ENCODE data around the gene MYO1A. TPM values are rescaled to one million over a fixed set of nuclear protein-coding genes. Genes with fewer than 3 reads are reported as not detected.
"Not testable (repeated sequence)": the region's sequence is repeated elsewhere in the genome, so short reads cannot be mapped to it uniquely, and the experiment has no call there.

MYO1A gene
- total RNA-seq, 1 experiment from 2014 or later = 3.8 TPM

DNA sequence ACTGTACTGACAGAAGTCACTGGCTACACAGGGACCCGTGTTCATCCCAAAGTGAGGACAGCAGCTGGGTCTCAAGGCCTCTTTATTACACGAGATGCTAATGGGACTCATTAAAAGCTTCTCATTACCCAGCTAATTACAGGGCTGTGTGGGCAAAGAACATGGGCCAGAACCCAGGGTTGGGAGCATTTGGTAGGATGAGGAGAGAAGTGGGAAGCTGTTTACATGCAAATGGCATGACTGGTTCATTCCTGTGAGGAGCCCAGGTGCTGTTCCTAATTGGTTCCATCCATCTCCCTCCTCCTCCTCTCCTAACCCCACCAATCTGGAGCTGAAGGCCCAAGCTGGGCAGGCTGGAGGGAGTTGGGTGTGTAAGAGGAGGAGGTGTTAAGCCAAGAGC is 24.7 kb downstream of the MYO1A start:
- H3K9me3 ChIP-seq (ENCODE audit: low read length) = no peaks in the 10 kb centered on the region
- no peak overlapping the region for H3K27ac ChIP-seq (ENCODE audit: low read length)
- no peak overlapping the region for H3K4me2 ChIP-seq (ENCODE audit: low read depth, low read length, poor library complexity, severe bottlenecking)
- no peak overlapping the region for H2AFZ ChIP-seq (ENCODE audit: low read length)
- no peaks in the 10 kb centered on the region for H3K79me2 ChIP-seq (ENCODE audit: low read length)
- H3K4me1 ChIP-seq (ENCODE audit: low read length) = no peaks in the 10 kb centered on the region
- DNase-seq = no peak
- no peak overlapping the region for H3K9ac ChIP-seq (ENCODE audit: low read length)
- no peak overlapping the region for H3K4me3 ChIP-seq (ENCODE audit: low read length)
- no peaks in the 10 kb centered on the region for H3K9me2 ChIP-seq (replicated peaks; ENCODE audit: insufficient read depth, low read length)
- no peaks in the 10 kb centered on the region for H3K27me3 ChIP-seq (ENCODE audit: low read length)
- no peaks in the 10 kb centered on the region for H3K36me3 ChIP-seq (ENCODE audit: insufficient read depth, low read length)
- H4K20me1 ChIP-seq (ENCODE audit: insufficient read depth, low read depth, low read length) = no peaks in the 10 kb centered on the region

GRCh38 chr12:57022324-57022723 is 27.6 kb downstream of the MYO1A start:
- DNase-seq; H3K79me2 ChIP-seq (ENCODE audit: low read length); H3K4me1 ChIP-seq (ENCODE audit: low read length); H4K20me1 ChIP-seq (ENCODE audit: insufficient read depth, low read depth, low read length); H2AFZ ChIP-seq (ENCODE audit: low read length); H3K27ac ChIP-seq (ENCODE audit: low read length); H3K36me3 ChIP-seq (ENCODE audit: insufficient read depth, low read length); H3K9me2 ChIP-seq (replicated peaks; ENCODE audit: insufficient read depth, low read length); H3K4me2 ChIP-seq (ENCODE audit: low read depth, low read length, poor library complexity, severe bottlenecking); H3K9me3 ChIP-seq (ENCODE audit: low read length); H3K27me3 ChIP-seq (ENCODE audit: low read length); H3K4me3 ChIP-seq (ENCODE audit: low read length); H3K9ac ChIP-seq (ENCODE audit: low read length): not testable (repeated sequence)

DNA sequence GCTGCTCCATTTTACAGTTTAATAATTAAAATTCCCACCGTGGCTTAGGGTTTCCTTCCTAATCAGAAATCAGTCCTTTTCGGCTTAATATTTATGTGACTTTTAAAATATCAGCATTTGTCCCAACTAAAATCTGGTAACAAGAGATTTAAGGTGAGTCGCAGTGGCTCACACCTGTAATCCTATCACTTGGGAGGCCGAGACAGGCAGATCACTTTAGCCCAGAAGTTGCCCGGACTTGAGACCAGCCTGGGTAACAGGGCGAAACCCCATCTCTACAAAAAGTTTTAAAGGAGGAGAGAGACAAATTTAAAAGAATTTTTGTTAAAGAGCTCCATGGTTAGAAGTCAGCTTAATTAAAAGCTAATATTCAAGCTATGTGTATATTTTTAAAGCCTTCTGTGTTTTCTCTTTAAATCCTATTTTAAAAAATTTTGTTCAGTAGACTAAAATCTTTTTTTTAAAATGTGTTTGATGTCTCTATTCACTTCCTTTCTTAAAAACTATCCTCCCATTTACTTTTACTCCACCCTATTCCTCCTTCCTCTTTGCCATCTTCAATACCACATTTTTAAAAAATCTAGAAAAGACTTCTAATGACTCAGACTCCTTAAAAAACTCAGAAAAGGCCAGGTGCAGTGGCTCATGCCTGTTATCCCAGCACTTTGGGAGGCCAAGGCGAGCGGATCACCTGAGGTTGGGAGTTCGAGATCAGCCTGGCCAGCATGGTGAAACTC is 29.8 kb downstream of the MYO1A start:
- Histone ChIP-seq H3K9me3 (ENCODE audit: low read length) (no peaks in the 10 kb centered on the region), H3K79me2 (ENCODE audit: low read length) (no peaks in the 10 kb centered on the region), H3K36me3 (ENCODE audit: insufficient read depth, low read length) (no peaks in the 10 kb centered on the region), H3K27ac (ENCODE audit: low read length) (no peak overlapping the region), H3K4me1 (ENCODE audit: low read length) (no peaks in the 10 kb centered on the region), H3K4me3 (ENCODE audit: low read length) (no peak overlapping the region), H2AFZ (ENCODE audit: low read length) (no peak overlapping the region), H3K9ac (ENCODE audit: low read length) (no peak overlapping the region), H3K27me3 (ENCODE audit: low read length) (no peaks in the 10 kb centered on the region), H3K4me2 (ENCODE audit: low read depth, low read length, poor library complexity, severe bottlenecking) (no peak overlapping the region), H4K20me1 (ENCODE audit: insufficient read depth, low read depth, low read length) (no peaks in the 10 kb centered on the region), H3K9me2 (replicated peaks; ENCODE audit: insufficient read depth, low read length) (no peaks in the 10 kb centered on the region)
- DNase-seq = no peak

DNA sequence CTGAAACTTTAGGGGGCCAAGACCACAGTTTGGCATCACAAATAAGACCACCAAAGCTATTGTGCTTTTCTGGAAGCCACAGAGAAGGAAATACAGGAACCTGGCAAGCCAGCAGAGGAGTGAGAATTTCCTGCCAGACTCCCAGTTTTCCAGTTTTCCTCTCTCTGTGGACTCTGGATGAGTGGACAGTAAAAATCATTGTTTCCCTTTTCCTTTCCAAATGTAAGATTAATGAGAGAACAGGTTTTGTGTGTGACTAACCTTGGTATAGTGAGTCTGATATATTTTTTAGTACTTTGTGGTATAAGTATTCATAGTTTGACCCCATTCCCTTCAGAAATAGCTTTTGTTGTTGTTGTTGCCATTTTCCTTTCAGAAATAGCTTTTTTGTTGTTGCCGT is 31.0 kb downstream of the MYO1A start:
- Histone ChIP-seq H2AFZ (ENCODE audit: low read length) (no peak overlapping the region), H4K20me1 (ENCODE audit: insufficient read depth, low read depth, low read length) (no peaks in the 10 kb centered on the region), H3K36me3 (ENCODE audit: insufficient read depth, low read length) (no peaks in the 10 kb centered on the region), H3K9ac (ENCODE audit: low read length) (no peak overlapping the region), H3K79me2 (ENCODE audit: low read length) (no peaks in the 10 kb centered on the region), H3K27ac (ENCODE audit: low read length) (no peak overlapping the region), H3K9me2 (replicated peaks; ENCODE audit: insufficient read depth, low read length) (no peaks in the 10 kb centered on the region), H3K4me3 (ENCODE audit: low read length) (no peak overlapping the region), H3K27me3 (ENCODE audit: low read length) (no peaks in the 10 kb centered on the region), H3K4me2 (ENCODE audit: low read depth, low read length, poor library complexity, severe bottlenecking) (no peak overlapping the region), H3K9me3 (ENCODE audit: low read length) (no peaks in the 10 kb centered on the region), H3K4me1 (ENCODE audit: low read length) (no peaks in the 10 kb centered on the region)
- DNase-seq = no peak

DNA sequence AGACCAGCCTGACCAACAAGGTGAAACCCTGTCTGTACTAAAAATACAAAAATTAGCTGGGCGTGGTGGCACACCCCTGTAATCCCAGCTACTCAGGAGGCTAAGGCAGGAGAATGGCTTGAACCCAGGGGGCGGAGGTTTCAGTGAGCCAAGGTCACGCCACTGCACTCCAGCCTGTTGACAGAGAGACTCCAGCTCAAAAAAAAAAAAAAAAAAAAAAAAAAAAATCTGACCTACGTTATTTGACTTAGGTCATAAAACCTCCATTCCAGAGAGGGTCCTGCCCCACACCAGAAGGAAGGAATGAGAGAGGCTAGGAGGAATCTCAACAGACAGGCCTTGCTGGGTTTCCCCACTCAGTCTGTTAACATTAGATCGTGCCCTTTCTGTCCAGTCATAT is 31.6 kb downstream of the MYO1A start:
- H4K20me1 ChIP-seq (ENCODE audit: insufficient read depth, low read depth, low read length) = not testable (repeated sequence)

DNA sequence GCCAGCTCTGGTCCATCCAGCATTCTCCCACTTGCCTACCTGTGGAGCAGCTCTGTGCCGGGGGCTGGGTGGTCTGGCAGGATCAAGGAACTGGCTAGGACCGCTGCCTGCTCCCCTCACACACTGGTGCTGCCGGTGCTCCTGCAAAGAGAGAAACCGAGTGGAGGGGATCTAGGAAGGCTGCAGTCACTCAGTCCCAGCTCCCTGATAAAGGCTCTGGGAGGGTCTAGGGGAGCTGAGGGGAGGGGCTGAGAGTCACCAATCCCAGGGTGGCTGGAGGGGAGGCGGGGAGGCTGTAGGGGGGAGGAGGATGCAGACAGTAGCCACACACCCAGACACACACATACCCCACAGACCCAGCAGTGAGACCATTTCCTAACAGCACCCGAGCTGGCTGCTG is 33.6 kb downstream of the MYO1A start, which contains the start of gene TAC3:
TSS of gene TAC3 (minus strand) at position 182 of the 400 bp plus-strand sequence. CDS start 732 bp downstream, outside the sequence.
- Histone ChIP-seq H3K79me2 (ENCODE audit: low read length) (no peaks in the 10 kb centered on the region), H3K9me3 (ENCODE audit: low read length) (no peaks in the 10 kb centered on the region), H2AFZ (ENCODE audit: low read length) (no peak within 1 kb of the TSS), H3K27me3 (ENCODE audit: low read length) (no peaks in the 10 kb centered on the region), H3K9ac (ENCODE audit: low read length) (no peak within 1 kb of the TSS), H3K4me1 (ENCODE audit: low read length) (peaks cover 3% of the 10 kb centered on the region), H3K9me2 (replicated peaks; ENCODE audit: insufficient read depth, low read length) (no peaks in the 10 kb centered on the region), H3K36me3 (ENCODE audit: insufficient read depth, low read length) (no peaks in the 10 kb centered on the region), H4K20me1 (ENCODE audit: insufficient read depth, low read depth, low read length) (no peaks in the 10 kb centered on the region), H3K4me3 (ENCODE audit: low read length) (no peak within 1 kb of the TSS), H3K27ac (ENCODE audit: low read length) (no peak within 1 kb of the TSS), H3K4me2 (ENCODE audit: low read depth, low read length, poor library complexity, severe bottlenecking) (no peak within 1 kb of the TSS)
- DNase-seq = no peak

More for the DNA sequence above, 31.6 kb downstream of the MYO1A start:
- H3K9me2 ChIP-seq (replicated peaks; ENCODE audit: insufficient read depth, low read length); H3K27ac ChIP-seq (ENCODE audit: low read length); H3K27me3 ChIP-seq (ENCODE audit: low read length); DNase-seq; H3K4me3 ChIP-seq (ENCODE audit: low read length); H3K9me3 ChIP-seq (ENCODE audit: low read length); H3K4me1 ChIP-seq (ENCODE audit: low read length); H2AFZ ChIP-seq (ENCODE audit: low read length); H3K36me3 ChIP-seq (ENCODE audit: insufficient read depth, low read length); H3K4me2 ChIP-seq (ENCODE audit: low read depth, low read length, poor library complexity, severe bottlenecking); H3K9ac ChIP-seq (ENCODE audit: low read length); H3K79me2 ChIP-seq (ENCODE audit: low read length): not testable (repeated sequence)

- H3K9me3 ChIP-seq (ENCODE audit: low read length) = no peaks in the 10 kb centered on the region
- H4K20me1 ChIP-seq (ENCODE audit: insufficient read depth, low read depth, low read length) = no peaks in the 10 kb centered on the region
- no peaks in the 10 kb centered on the region for H3K36me3 ChIP-seq (ENCODE audit: insufficient read depth, low read length)
- H2AFZ ChIP-seq (ENCODE audit: low read length) = no peak overlapping the region
- no peaks in the 10 kb centered on the region for H3K27me3 ChIP-seq (ENCODE audit: low read length)
- no peak overlapping the region for H3K9ac ChIP-seq (ENCODE audit: low read length)
- no peak overlapping the region for H3K4me2 ChIP-seq (ENCODE audit: low read depth, low read length, poor library complexity, severe bottlenecking)
- DNase-seq = no peak
- no peaks in the 10 kb centered on the region for H3K9me2 ChIP-seq (replicated peaks; ENCODE audit: insufficient read depth, low read length)
- H3K4me3 ChIP-seq (ENCODE audit: low read length) = no peak overlapping the region
- H3K4me1 ChIP-seq (ENCODE audit: low read length) = peaks cover 6% of the 10 kb centered on the region
- no peaks in the 10 kb centered on the region for H3K79me2 ChIP-seq (ENCODE audit: low read length)
- no peak overlapping the region for H3K27ac ChIP-seq (ENCODE audit: low read length)
Observed at GRCh38 chr12:57012600-57013465, 37.1 kb downstream of the MYO1A start.
